ENCODE data around the gene RAP1B. TPM values are rescaled to one million over a fixed set of nuclear protein-coding genes. Genes with fewer than 3 reads are reported as not detected.
A peak's percentile ranks its signal among the peaks of the same experiment; 100 is the strongest.

Gene RAP1B
- polyA plus RNA-seq, 1 donor (not counting 4 experiments of a cell fraction or from before 2014, with no cell fraction given), result 274 TPM

DNA sequence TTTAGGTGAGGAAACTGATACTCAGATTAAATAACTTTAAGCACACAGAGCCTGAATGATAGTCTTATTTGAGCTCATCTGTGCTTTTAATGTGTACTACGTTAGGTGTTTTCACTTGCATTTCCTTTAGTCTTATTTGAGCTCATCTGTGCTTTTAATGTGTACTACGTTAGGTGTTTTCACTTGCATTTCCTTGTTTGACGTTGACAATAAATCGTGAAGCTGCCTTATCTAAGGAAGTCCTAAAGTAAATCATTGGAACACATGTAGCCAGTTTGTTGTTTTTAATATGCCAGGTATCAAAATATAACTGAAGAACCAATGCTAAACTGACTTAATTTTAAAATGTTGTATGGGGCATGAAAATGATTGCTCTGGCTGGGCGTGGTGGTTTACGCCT, 2.0 kb downstream of the RAP1B start:
- DNase-seq (ENCODE audit: low read depth, low spot score) (no peak), FAIRE-seq (no peak)
- Histone ChIP-seq H3K79me2 (ENCODE audit: control insufficient read depth, insufficient read depth, low read length) (peaks cover 67% of the 10 kb centered on the region), H3K4me2 (ENCODE audit: control insufficient read depth, extremely low read depth, insufficient read depth, low read depth, low read length) (peak overlapping the region; percentile 82), H2AFZ (ENCODE audit: control insufficient read depth, low read length) (no peak overlapping the region), H3K4me1 (ENCODE audit: control insufficient read depth, extremely low read depth, insufficient read depth, low read length) (peaks cover 39% of the 10 kb centered on the region), H3K9me1 (ENCODE audit: control insufficient read depth, extremely low read depth, insufficient read depth, low read length) (peaks cover 3% of the 10 kb centered on the region), H3K27ac (ENCODE audit: control insufficient read depth, insufficient read depth, low read length) (peak overlapping the region; percentile 93), H3K27me3 (ENCODE audit: control insufficient read depth, extremely low read depth, insufficient read depth, low read length) (no peaks in the 10 kb centered on the region), H4K20me1 (ENCODE audit: control insufficient read depth, extremely low read depth, insufficient read depth, low read length) (peaks cover 20% of the 10 kb centered on the region), H3K4me3 (ENCODE audit: control insufficient read depth in 2 of 3, extremely low read depth in 1 of 3, insufficient read depth in 2 of 3, low read depth in 1 of 3, low read length in 3 of 3) (peak overlapping the region; percentile 64 to 76 (median 71)), H3K9ac (ENCODE audit: control insufficient read depth, extremely low read depth, insufficient read depth, low read length) (peak overlapping the region; percentile 89), H3K36me3 (ENCODE audit: control insufficient read depth in 2 of 2, extremely low read depth in 1 of 2, insufficient read depth in 2 of 2, low read length in 2 of 2) (peaks cover 2 to 11% of the 10 kb centered on the region in 2 experiments), H3K9me3 (ENCODE audit: control insufficient read depth, low read depth, low read length) (no peaks in the 10 kb centered on the region)
- dilution Hi-C loops (cut with MboI; ENCODE audit: extremely low pct_ligation_motif_present, low sequenced_read_pairs), result no loop called here
- TF ChIP-seq, protein P1, sequence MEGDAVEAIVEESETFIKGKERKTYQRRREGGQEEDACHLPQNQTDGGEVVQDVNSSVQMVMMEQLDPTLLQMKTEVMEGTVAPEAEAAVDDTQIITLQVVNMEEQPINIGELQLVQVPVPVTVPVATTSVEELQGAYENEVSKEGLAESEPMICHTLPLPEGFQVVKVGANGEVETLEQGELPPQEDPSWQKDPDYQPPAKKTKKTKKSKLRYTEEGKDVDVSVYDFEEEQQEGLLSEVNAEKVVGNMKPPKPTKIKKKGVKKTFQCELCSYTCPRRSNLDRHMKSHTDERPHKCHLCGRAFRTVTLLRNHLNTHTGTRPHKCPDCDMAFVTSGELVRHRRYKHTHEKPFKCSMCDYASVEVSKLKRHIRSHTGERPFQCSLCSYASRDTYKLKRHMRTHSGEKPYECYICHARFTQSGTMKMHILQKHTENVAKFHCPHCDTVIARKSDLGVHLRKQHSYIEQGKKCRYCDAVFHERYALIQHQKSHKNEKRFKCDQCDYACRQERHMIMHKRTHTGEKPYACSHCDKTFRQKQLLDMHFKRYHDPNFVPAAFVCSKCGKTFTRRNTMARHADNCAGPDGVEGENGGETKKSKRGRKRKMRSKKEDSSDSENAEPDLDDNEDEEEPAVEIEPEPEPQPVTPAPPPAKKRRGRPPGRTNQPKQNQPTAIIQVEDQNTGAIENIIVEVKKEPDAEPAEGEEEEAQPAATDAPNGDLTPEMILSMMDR (optimal IDR thresholded peaks at IDR 0.05 in 1 of 3, IDR thresholded peaks at IDR 0.05 in 1 of 3, conservative IDR thresholded peaks at IDR 0.05 in 1 of 3; ENCODE audit: extremely low read depth in 1 of 3, insufficient read depth in 2 of 3, low read length in 3 of 3), result no peak
- TF ChIP-seq EZH2 (IDR thresholded peaks at IDR 0.05; ENCODE audit: low read length), result no peak

DNA sequence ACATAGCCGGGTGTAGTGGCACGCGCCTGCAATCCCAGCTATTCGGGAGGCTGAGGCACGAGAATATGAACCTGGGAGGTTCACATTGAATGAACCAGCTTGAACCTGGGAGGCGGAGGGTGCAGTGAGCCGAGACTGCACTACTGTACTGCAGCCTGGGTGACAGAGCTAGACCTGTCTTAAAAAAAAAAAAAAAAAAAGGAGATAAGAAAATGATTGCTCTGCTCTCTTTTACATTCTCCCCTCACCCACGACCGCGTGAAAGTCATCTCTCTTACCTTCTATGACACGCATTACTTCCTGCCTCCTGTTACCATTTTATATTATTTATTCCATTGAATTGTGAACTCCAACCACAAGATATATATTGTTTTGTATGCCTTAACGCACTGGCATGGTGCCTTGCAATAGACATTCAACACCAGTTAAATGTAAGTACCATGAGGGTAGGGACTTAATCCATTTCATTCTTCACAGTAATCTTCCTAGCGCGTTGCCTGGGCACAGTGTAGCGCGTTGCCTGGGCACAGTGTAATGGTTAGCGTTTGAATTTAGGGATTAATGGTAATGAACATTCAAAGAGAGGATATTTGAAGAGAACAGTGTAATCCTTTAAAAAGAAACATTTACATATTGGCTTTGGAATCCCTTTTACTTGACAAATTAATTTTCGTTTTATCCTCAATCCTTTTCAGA, 2.7 kb downstream of the RAP1B start:
- H3K79me2 ChIP-seq (ENCODE audit: control insufficient read depth, insufficient read depth, low read length), result peaks cover 74% of the 10 kb centered on the region
- H3K36me3 ChIP-seq (ENCODE audit: control insufficient read depth in 2 of 2, extremely low read depth in 1 of 2, insufficient read depth in 2 of 2, low read length in 2 of 2), result peaks cover 2 to 11% of the 10 kb centered on the region in 2 experiments
- peak overlapping the region; percentile 41 to 76 (median 64) for H3K4me3 ChIP-seq (ENCODE audit: control insufficient read depth in 2 of 3, extremely low read depth in 1 of 3, insufficient read depth in 2 of 3, low read depth in 1 of 3, low read length in 3 of 3)
- H3K9me1 ChIP-seq (ENCODE audit: control insufficient read depth, extremely low read depth, insufficient read depth, low read length), result peaks cover 3% of the 10 kb centered on the region
- TF ChIP-seq, protein P1 (optimal IDR thresholded peaks at IDR 0.05 in 1 of 3, IDR thresholded peaks at IDR 0.05 in 1 of 3, conservative IDR thresholded peaks at IDR 0.05 in 1 of 3; ENCODE audit: extremely low read depth in 1 of 3, insufficient read depth in 2 of 3, low read length in 3 of 3), result no peak
- TF ChIP-seq EZH2 (IDR thresholded peaks at IDR 0.05; ENCODE audit: low read length), result no peak
- dilution Hi-C loops (cut with MboI; ENCODE audit: extremely low pct_ligation_motif_present, low sequenced_read_pairs), result no loop called here
- peak overlapping the region; percentile 82 for H3K4me2 ChIP-seq (ENCODE audit: control insufficient read depth, extremely low read depth, insufficient read depth, low read depth, low read length)
- DNase-seq (ENCODE audit: low read depth, low spot score), result no peak
- no peak for FAIRE-seq
- H3K27me3 ChIP-seq (ENCODE audit: control insufficient read depth, extremely low read depth, insufficient read depth, low read length), result no peaks in the 10 kb centered on the region
- peaks cover 27% of the 10 kb centered on the region for H4K20me1 ChIP-seq (ENCODE audit: control insufficient read depth, extremely low read depth, insufficient read depth, low read length)
- H3K9ac ChIP-seq (ENCODE audit: control insufficient read depth, extremely low read depth, insufficient read depth, low read length), result no peak overlapping the region
- H3K4me1 ChIP-seq (ENCODE audit: control insufficient read depth, extremely low read depth, insufficient read depth, low read length), result peaks cover 39% of the 10 kb centered on the region
- H3K27ac ChIP-seq (ENCODE audit: control insufficient read depth, insufficient read depth, low read length), result peak overlapping the region; percentile 93
- no peak overlapping the region for H2AFZ ChIP-seq (ENCODE audit: control insufficient read depth, low read length)
- H3K9me3 ChIP-seq (ENCODE audit: control insufficient read depth, low read depth, low read length), result no peaks in the 10 kb centered on the region
